A549 treated with CpdA at 1 μM for 4 hours (cell line): ENCODE measurements around the gene SHTN1. TPM values are rescaled to one million over a fixed set of nuclear protein-coding genes. Genes with fewer than 3 reads are reported as not detected.

Source experiments
- total RNA-seq: library from RNA; stranded (reverse); fragments of 200-300 nt; extraction: Qiagen RNA extraction; gene quantifications from 5 replicates; pipeline ENCODE4 v1.2.3, GENCODE V29; 2022; ENCODE audit warnings: low read depth

SHTN1 gene
- total RNA-seq: 20.7 to 33.1 TPM (median 25.2 TPM) in 5 replicates

DNA sequence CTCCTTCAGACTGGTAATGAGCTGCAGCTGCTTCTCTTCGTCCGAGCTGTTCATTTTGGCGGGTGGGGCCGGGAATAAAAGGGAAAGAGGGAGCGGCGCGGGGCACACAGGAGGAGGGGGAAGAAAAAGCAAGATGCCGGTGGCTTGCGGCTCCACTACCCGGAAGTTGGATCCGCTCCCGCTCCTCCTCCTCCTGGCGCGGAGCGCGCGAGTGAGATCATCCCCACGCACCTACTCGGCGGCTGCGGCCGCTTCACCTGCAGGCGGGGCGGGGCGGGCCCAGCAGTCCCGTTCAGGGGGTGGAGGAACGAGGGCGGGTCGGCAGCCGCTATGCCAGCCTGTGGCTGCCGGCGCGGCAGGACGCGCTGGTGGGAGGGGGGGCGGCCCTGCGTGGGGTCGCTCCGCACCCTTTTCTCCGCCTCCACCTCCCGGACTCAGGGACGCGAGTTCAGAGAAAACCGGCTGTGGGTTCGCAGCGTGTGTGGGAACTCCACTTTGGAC is at the start of gene SHTN1:
SHTN1 (minus strand) TSS at position 162 of the 501 bp plus-strand sequence; CDS start at position 54, 108 bp downstream.

GRCh38 chr10:116849248-116850057 is 155.5 kb downstream of the SHTN1 start, which contains the start of gene ENO4:
Gene ENO4, plus strand, starts transcription at chr10:116849499. Its CDS starts 68 bp downstream, at chr10:116849567.

Other genes starting within 250 kb of the SHTN1 start
- 0.19 to 0.51 TPM (median 0.34 TPM) in 5 replicates for gene ENO4, start 155.7 kb downstream of the SHTN1 start, total RNA-seq
- gene VAX1, start 133.1 kb upstream of the SHTN1 start, total RNA-seq: 1.1 to 1.5 TPM (median 1.4 TPM) in 5 replicates
- not detected in 5 replicates for gene KCNK18, start 192.3 kb upstream of the SHTN1 start, total RNA-seq
- gene SLC18A2, start 235.9 kb upstream of the SHTN1 start, total RNA-seq: 0.05 to 0.06 TPM (median 0.06 TPM) in 3 of 5 replicates, not detected in the others